NB4 (cell line): ENCODE results near the gene MINDY4B.

Source experiments
- CTCF ChIP-seq: IDR thresholded peaks from one replicate; pipeline ENCODE4 v1.5.1; 2012; ENCODE audit warnings: low read depth, low read length
- MAX ChIP-seq: IDR thresholded peaks from 2 replicates; pipeline ENCODE4 v1.6.1; 2011; ENCODE audit warnings: low read depth, low read length
- POLR2A ChIP-seq: IDR thresholded peaks from 2 replicates; pipeline ENCODE4 v1.6.1; 2011; ENCODE audit warnings: mild to moderate bottlenecking; ENCODE audit not compliant: insufficient read length; ENCODE audit errors: extremely low read depth

- TF ChIP-seq POLR2A: no peak
- TF ChIP-seq CTCF: no peak
- TF ChIP-seq MAX: no peak
Measured at GRCh38 chr3:150844484-150844883, 60.8 kb downstream of the MINDY4B start.
